GM13977 (cell line): ENCODE measurements around the gene EHD1.

ENCODE experiments used
- DNase-seq: peaks from one replicate; pipeline ENCODE4 v3.0.0; 2012; ENCODE audit warnings: low spot score
- in situ Hi-C: fragments of 300-500 bp; cut with MboI; formaldehyde crosslinking; loops from one replicate; pipeline ENCODE4 v1.12.0; 2022; ENCODE audit warnings: low sequenced_read_pairs, low pct_unique_long_range_greater_than_20kb, mixed read lengths, inconsistent platforms; ENCODE audit not compliant: unreplicated experiment
- TF ChIP-seq, protein P1 (sequence below): IDR thresholded peaks from 2 replicates; pipeline ENCODE4 v1.5.1; 2012; ENCODE audit warnings: mild to moderate bottlenecking, control low read depth; ENCODE audit not compliant: insufficient read depth; ENCODE audit errors: extremely low read depth, missing control alignments

The EHD1 gene

DNA sequence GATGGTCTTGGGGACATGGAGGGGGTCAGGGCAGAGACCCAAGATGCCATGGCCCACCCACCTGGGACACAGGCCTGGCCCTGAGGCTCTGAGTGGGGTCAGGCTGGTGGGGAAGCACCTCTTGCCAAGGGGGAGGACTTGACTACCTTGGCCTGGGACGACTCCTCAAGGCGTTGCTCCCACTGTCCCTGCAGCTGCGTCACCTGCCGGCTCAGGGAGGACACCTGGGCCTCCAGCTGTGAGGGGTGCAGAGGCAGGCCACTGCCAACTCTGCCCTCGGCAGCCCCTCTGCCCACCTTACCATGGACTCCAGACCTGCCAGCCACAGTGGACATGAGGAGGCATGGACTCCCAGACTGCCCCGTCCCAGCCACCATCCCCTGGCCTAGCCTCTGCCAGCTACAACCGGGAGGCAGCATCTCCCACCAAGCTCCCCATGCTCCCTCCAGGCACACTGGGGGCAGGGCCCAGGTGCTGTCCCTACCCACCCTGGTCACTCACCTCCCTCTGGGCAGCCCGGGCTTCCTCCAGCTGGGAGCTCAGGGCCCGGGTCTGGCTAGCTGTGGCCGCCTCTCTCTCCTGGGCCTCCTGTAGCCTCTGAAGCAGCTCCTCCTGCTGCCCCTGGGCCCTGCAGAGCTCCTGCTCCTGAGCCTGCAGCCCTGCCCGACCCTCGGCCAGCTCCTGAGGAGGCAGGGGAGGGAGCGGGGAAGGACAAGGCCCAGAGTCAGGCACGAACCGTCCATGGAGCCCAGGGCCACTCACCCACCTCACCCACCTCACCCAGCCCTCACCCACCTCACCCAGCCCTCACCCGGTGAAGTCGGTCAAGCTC lies 42.6 kb downstream of the EHD1 start:
- in situ Hi-C loops, result no loop called here
- DNase-seq, result no peak
- TF ChIP-seq, protein P1, sequence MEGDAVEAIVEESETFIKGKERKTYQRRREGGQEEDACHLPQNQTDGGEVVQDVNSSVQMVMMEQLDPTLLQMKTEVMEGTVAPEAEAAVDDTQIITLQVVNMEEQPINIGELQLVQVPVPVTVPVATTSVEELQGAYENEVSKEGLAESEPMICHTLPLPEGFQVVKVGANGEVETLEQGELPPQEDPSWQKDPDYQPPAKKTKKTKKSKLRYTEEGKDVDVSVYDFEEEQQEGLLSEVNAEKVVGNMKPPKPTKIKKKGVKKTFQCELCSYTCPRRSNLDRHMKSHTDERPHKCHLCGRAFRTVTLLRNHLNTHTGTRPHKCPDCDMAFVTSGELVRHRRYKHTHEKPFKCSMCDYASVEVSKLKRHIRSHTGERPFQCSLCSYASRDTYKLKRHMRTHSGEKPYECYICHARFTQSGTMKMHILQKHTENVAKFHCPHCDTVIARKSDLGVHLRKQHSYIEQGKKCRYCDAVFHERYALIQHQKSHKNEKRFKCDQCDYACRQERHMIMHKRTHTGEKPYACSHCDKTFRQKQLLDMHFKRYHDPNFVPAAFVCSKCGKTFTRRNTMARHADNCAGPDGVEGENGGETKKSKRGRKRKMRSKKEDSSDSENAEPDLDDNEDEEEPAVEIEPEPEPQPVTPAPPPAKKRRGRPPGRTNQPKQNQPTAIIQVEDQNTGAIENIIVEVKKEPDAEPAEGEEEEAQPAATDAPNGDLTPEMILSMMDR, result no peak

DNA sequence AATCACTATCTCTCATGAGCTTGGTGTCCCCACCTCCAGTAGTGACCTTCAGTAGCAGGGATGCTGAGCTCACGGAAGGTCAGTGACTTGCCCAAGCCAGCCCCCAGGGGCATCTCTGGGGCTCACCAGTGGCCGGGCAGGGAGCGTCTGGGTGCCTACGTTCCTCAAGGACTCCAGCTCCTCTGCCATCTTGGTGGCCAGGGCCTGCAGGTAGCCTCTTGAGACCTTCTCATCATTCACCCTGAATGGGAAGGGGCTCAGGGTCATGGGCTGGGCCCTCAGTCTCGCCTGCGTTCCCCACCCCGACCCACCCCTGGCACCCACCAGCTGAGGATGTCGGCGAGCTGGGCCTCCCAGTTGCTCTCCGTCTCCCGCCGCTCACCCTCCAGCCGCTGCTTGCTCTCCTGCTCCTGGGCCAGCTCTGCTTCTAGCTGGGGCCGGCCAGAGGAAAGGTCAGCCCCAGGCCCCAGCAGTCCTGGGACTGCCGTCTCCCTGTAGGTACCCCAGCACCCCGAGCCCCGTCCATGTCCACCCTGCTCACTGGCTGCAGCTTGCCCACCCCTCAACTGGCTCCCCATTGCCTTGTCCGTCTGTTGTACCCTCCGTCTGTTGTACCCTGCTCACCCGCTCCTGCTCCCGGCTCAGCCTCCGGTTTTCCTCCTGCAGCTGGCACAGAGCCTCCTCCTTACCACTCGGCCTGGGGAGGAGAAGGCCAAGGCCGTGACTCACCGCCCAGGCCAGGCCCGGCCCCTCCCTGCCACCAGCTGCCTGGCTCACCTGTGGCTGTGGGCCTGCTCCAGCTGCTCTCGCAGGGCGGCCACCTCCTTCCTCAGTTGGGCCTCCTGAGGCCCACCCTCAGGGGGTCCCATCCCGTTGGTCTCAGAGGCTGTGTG lies 43.5 kb downstream of the EHD1 start:
- no peak for DNase-seq
- TF ChIP-seq, protein P1, result no peak
- in situ Hi-C loops, result no loop called here

DNA sequence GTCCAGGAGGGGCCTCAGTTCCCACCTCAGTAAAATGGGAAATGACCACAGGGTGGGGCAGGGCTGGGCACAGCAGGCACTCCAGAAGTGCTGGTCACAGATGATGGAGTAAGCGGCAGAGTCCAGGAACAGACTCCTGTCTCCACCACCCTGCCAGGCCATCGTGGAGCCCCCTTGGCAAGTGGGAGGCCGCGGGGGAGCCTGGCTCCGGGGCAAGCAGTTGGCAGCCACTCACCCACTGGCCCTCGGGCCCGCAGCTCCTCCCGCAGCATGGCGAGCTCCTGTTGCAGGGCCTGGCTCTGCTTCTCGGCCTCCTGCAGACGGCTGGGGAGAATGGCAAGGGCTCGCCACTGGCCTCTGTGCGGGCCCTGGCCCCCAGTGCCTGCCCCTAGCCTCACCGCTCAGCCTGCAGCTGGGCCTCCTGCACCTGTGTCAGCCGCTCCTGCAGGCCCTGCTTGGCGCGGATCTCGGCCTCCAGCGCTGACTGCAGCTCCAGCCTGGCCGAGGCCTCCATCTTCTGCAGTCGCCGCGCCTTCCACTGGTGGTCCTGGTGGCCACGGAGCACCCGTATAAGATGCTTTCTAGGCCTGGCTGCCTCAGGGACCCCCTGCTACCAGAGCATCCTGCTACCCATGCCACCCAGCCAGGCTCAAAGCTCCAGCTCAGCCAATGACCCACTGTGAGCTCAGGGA lies 44.2 kb downstream of the EHD1 start:
- TF ChIP-seq, protein P1, result no peak
- no peak for DNase-seq
- in situ Hi-C loops, result no loop called here

DNA sequence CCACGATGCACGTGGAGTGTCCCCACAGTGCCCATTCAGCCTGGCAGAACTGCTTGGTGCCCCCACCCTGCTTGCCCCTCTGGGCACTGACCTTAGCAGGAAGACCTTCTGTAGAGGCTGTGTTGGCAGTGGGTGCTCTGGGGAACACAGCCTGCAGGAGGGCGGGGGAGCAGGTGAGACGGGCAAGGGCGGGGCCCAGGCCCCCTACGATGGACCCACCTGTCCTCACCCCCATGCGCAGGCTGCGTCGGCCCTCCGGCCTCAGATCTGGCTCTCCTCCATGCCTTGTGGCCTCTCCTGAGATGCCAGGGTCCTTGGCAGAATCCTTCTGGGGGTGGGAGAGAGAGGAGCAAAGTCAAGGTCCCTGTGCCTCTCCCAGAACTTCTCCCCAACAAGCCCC lies 44.9 kb downstream of the EHD1 start:
- no peak for DNase-seq
- in situ Hi-C loops, result no loop called here
- TF ChIP-seq, protein P1, result no peak

DNA sequence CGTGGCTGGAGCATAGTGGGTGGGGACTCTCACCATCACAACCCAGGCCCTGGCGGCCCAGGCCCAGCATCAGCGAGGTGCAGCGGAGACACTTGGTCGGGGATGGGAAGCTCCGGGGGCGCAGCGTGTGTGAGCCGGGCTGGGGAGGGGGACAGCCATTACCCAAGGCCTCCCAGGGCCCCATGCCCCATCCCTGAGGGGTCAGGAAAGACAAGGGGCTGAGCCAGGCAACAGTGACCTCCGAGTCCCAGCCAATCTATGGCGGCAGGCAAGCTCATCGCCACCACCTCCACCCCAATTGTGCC lies 45.3 kb downstream of the EHD1 start:
- no peak for DNase-seq
- in situ Hi-C loops, result no loop called here
- TF ChIP-seq, protein P1, result no peak

DNA sequence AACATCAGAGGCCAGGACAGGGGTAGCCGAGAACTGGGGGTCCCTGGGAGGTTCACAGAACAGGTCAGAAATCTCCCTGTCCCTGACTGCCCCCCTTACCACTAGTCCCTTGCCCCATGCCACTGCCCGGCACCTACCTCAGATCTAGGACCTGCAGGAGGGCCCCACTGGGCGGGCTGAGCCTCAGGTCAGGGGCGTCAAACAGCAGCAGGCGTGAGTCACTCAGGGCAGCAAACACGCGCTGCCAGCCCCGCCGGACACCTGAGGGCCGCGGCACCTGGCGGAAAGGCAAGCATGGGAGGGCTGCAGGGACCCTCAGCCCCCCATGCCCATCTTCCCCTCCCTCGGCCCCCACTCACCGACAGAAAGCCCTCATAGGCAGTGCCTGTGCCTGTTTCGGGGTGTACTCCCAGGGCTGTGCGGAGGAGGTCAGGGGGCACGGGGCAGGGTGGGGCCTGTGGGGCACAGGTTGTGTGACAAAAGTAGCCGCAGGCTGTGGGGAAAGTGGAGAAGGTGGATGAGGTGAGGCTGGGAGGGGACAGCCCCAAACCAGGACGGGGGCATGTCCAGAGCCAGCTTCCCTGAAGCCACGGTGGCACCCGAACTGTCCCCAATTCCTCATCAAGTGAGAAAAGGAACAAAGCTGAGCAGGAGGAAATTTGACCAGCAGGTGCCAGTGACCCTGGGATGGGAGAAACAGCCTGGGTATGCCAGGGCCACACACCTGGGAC lies 45.8 kb downstream of the EHD1 start:
- in situ Hi-C loops, result no loop called here

More for the DNA sequence above, 45.8 kb downstream of the EHD1 start:
- TF ChIP-seq, protein P1, result no peak
- no peak for DNase-seq
